ENCODE measurements around the gene ABCD1. TPM values are rescaled to one million over a fixed set of nuclear protein-coding genes. Genes with fewer than 3 reads are reported as not detected.

ABCD1 gene
- total RNA-seq, 1 experiment from 2014 or later = 9.1 TPM

GRCh38 chrX:153701706-153702105, 22.9 kb upstream of the ABCD1 start (continued):
- no peak for TF ChIP-seq FOXP4 (CRISPR knock-in tag; IDR thresholded peaks at IDR 0.05)
- TF ChIP-seq ARID4B (CRISPR knock-in tag; IDR thresholded peaks at IDR 0.05; ENCODE audit: borderline replicate concordance) = no peak

GRCh38 chrX:153702336-153703035, 22.2 kb upstream of the ABCD1 start:
- TF ChIP-seq NFYB (CRISPR knock-in tag; conservative IDR thresholded peaks at IDR 0.05; ENCODE audit: low read depth) = no peak
- no peak for TF ChIP-seq CREB1 (CRISPR knock-in tag; IDR thresholded peaks at IDR 0.05)
- no peak for TF ChIP-seq AR (CRISPR knock-in tag; IDR thresholded peaks at IDR 0.05)
- TF ChIP-seq E2F4 (CRISPR knock-in tag; IDR thresholded peaks at IDR 0.05; ENCODE audit: borderline replicate concordance, low read depth) = no peak
- no peak for TF ChIP-seq FOXP1 (CRISPR knock-in tag; IDR thresholded peaks at IDR 0.05; ENCODE audit: borderline replicate concordance)
- Mint-ChIP-seq H3K27me3 (ENCODE audit: low read depth) (no peaks in the 10 kb centered on the region), H3K36me3 (peaks cover 4% of the 10 kb centered on the region; the same call in 1 of the 2 replicates), H3K4me3 (no peak overlapping the region), H3K4me1 (no peaks in the 10 kb centered on the region), H3K9me3 (no peaks in the 10 kb centered on the region), H3K27ac (no peak overlapping the region)
- ATAC-seq (no peak), DNase-seq (ENCODE audit: low spot score) (no peak)
- CTCF ChIA-PET = no interaction called here
- POLR2A ChIA-PET = no interaction called here

GRCh38 chrX:153703036-153703370, 21.7 kb upstream of the ABCD1 start:
- H3K27ac Mint-ChIP-seq = no peak overlapping the region
- H3K4me1 Mint-ChIP-seq = no peaks in the 10 kb centered on the region
- POLR2A ChIA-PET = no interaction called here
- CTCF ChIA-PET = no interaction called here
- ATAC-seq (no peak), DNase-seq (ENCODE audit: low spot score) (no peak)
- no peak overlapping the region for H3K4me3 Mint-ChIP-seq
- no peaks in the 10 kb centered on the region for H3K9me3 Mint-ChIP-seq
- H3K27me3 Mint-ChIP-seq (ENCODE audit: low read depth) = no peaks in the 10 kb centered on the region
- peaks cover 4% of the 10 kb centered on the region; the same call in 1 of the 2 replicates for H3K36me3 Mint-ChIP-seq
- TF ChIP-seq ARID4B (CRISPR knock-in tag; IDR thresholded peaks at IDR 0.05; ENCODE audit: borderline replicate concordance) (no peak), ATF6 (CRISPR knock-in tag; IDR thresholded peaks at IDR 0.05) (no peak), CBFB (CRISPR knock-in tag; IDR thresholded peaks at IDR 0.05; ENCODE audit: low read depth) (no peak), USF2 (CRISPR knock-in tag; IDR thresholded peaks at IDR 0.05) (no peak), CREM (CRISPR knock-in tag; IDR thresholded peaks at IDR 0.05) (no peak)
